ENCODE data around the gene AP3B2.
A peak's percentile ranks its signal among the peaks of the same experiment; 100 is the strongest.
"Not testable (repeated sequence)": the region's sequence is repeated elsewhere in the genome, so short reads cannot be mapped to it uniquely, and the experiment has no call there.

The AP3B2 gene

DNA sequence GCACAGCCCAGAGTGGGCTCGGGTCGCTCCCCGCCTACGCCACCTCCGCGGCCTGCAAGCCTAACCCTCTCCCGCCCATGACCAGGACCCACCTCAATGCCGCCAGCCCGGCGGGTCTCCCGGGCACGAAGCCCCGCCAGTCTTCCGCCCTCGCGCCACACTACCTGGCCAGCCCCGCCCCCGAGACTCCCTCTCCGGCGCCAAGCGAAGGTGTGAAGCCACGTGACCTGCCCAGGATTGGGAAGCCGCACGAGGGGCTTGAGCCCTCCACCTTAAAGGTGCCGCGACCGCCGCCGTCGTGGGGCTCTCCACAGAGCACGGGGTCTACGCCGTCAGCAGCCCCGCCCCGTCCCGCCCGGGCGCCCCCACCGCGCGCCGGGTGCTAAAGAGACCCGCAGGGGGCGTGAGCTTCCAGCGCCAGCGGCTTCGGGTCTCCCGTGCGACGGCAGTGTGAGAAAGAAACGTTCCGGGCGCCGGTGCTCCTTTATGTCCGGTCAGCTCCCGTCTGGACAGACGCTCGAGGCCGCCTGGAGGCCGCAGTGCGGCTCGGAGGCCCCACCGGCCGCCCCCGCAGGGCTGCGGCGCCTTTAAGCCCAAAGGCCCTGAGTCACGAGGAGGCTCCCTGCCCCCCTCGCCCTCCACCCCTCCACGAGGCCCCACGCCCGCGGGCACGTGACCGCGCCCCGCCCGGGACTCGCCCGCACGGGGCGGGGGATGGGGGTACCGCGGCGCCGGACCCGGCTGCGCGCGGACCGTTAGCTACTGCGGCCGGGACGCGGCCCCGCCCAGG lies 62.4 kb downstream of the AP3B2 start, which contains the start of gene CPEB1:
TSS of gene CPEB1 (minus strand) at position 319 of the 790 bp plus-strand sequence. CDS start 18,904 bp downstream, outside the sequence.
- DNase-seq, result peak; percentile 6 to 16

DNA sequence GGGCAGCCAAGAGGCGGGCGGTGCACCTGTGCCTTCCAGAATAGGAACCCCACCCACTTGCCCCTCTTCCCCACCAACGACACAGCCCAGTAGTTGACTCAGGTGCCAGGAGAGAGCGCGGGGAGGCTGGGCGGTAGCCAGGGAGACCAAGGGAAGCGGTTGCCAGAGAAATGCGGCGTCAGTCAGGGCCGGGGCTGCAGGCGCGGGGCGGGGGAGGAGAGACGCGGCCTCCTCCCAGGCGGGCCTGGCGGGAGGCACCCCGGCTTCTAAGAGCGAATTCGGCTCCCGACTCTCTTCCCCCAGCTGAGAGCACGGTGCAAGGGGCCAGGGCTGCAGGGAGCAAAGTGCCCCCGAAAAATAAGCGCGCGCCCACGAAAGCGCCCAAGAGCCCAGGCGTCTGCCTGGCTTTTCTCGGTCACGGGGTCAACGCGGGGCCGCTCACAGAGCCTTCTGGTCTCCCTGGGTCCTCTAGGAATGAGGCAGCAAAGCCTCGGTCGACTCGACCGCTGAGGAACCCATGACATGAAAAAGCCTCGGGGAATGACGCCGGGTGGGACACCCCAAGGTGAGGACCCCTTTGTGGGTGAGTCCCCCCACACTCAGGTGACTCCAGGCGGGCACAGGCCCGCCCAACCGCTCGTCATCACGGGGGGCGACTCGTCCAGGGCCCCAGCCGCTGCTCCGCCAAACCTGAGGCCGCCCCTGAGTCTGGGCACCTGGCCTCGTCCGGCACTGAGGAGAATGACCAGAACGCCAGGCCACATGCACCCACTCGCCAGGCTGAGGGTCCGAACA lies 63.2 kb downstream of the AP3B2 start:
- DNase-seq, result peak in 1 of 2 donors; percentile 2

DNA sequence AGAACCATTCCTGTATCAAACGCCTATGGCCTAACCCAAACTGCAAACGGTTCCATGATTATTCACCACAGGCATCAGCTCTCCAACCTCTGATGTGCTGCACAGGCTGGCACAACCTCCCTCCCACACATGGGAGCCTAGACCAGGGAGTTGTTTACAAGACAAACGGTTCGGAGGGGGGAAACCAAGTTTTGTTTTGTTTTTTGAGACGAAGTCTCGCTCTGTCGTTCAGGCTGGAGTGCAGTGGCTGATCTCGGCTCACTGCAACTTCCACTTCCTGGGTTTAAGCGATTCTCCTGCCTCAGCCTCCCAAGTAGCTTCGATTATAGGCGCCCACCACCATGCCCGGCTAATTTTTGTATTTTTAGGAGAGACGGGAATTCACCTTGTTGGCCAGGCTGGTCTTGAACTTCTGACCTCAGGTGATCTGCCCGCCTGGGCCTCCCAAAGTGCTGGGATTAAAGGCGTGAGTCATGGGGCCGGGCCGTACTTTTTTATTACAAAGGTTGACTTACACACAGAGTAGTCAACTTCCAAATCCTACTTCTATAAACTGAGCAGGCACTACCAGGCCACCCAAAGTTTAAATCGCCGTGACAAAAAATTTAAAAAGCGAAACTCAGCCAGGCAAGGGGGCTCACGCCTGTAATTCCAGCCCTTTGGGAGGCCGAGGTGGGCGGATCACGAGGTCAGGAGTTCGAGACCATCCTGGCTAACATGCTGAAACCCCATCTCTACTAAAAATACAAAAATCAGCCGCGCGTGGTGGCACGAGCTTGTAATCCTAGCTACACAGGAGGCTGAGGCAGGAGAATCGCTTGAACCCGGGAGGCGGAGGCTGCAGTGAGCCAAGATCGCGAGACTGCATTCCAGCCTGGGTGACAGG lies 64.5 kb downstream of the AP3B2 start:
- DNase-seq, result not testable (repeated sequence)

DNA sequence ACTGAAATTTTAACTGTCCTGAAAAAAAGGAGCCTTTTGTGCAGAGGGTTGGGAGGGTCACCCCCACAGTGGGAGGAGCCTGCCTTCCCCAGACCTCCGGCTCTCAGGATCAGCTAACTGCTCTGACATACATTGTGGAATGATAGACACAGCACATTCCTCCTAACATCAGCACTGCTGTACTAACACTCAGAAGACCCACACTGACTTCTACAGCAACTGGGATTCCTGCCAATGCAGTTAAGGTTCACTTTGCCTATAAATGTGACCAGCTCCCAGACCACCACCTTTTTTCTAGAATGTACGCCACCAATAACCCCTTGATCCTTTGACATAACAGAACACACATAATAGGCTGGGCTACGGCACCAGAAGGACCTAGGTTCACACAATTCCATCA lies 65.7 kb downstream of the AP3B2 start:
- no peak for DNase-seq

DNA sequence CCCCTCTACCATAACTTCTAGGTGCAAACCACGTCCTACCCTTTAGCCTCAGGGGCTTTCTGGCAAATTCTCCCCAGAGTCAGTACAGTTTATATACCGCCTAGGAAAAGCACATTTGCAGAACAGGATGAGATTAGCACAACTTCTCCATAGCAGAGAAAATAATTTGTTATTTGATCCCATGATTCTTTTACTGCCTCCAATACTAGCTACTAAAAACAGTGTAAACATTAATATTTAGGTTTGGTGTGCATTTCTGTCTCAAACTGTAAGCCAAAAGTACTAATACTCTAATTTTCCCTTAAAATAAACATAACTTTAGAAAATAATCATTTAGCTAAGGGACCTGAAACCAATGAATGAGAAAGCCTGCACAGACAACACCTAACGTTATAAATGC lies 67.0 kb downstream of the AP3B2 start:
- DNase-seq, result no peak

DNA sequence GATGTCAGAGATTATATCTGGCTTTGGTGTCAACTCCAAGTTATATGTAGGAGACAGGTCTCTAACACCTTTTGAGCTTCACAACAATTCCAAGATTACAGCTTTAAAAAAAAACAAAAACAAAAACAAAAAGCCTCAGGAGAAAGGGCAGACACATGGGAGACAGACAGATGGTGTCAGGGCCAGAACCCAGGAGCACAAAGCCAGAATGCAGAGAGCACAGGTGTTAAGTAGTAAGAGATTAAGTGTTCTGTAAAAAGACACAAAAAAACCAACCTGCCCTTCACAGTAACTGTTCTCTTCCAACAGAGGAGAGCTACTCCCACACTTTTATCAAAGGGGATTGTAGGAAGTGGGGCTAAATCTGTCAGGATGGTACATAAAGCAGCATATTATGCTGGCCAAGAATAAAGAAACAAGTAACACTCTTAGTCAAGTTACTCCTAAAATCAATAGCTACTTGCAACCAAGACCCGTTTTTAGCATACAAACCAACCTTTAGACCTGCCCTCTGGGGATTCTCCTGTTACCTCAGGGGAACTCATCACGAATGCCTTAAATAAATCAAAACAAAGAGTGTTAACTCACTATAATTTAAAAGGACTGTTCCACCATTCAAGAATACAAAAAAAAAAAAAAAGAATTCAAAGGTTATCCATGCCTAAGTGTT lies 68.4 kb downstream of the AP3B2 start:
- DNase-seq, result no peak

DNA sequence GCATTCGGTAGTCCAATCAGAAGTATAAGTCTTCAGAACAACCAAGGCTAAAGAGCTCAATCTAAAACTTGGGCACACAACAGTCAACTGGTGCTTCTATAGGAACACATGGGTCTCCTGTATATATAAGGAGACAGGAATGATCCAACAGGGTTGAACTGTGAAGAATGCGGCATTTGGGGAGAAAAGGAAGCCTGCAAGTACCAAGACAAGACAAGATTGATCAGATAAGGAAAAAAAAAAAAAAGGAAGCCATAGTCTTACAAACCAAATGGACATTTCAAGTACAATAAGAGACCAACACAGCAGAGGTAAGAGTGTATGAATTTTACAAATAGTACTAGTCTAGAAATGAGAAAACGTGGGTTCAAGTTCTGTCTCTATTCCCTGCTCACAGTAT lies 69.0 kb downstream of the AP3B2 start:
- no peak for DNase-seq

DNA sequence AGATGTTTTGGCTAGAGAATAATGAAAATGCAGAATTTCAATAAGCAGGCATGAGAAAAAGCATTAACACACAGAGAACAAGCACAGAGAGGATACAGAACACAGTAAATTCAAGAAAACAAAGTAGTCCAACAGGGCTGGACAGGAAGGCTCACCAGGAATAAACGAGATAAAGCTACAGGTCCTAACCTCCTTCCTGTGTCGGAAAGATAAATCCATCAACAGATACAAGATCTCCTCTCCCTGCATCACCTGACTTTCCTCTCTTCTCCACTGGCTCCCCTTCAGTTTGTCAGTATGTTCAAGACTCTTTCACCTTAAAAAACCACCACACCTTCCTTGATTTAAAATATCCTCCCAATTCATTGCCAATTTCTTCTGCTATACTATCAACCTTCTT lies 73.9 kb downstream of the AP3B2 start:
- no peak for DNase-seq

DNA sequence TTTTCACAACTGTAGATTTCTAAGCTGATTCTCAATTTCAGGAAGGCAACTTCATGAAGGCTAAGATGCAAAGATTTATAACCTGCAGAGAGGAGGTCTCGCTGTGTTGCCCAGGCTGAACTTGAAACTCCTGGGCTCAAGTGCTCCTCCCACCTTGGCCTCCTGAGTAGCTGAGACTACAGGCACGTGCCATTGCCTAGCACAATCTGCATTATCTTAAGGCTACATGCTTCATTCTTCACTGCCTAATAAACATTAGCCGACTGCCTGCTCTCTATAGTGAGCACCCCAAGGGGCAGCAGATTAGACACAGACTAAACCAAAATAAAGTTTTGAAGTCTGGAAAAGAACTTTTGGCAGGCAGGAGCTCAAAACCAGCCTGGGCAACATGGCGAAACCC lies 79.6 kb downstream of the AP3B2 start:
- DNase-seq, result no peak

DNA sequence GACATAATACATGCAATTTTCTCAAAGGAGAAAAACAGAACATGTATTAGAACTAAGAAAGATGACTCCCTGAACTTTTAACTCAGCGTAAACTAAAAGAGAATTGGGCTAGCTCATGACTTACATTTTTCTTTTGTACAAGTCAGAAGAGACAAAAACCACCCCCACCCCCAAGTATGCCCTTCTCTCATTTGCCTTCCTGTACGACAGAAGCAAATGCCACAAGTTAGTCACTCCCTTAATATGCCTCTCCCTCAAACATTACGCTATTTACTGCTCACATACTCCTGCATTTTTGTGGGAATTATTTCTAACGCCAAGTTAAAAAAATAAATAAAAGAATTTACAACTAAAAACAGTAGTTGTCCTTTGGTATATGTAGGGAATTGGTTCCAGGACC lies 84.5 kb downstream of the AP3B2 start:
- no peak for DNase-seq

DNA sequence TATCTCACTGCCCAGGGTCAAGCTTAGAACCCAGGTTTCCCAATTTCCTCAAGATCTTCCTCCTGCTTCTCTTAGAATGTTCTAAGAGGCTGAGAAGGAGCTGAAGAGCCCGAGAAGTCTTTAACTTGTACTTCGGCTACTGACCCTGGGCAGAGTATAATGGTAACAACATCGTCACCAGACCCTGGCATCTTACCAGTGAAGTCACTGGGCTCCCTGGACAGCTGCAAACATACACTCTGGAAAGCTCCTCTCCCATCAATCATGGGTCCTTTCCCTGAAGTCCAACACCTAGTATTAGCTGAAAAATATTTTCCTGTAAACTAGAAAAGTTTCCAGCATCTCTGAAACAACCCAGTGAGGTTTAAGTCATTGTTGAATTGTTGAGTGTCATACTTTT lies 85.2 kb downstream of the AP3B2 start:
- DNase-seq, result no peak

DNA sequence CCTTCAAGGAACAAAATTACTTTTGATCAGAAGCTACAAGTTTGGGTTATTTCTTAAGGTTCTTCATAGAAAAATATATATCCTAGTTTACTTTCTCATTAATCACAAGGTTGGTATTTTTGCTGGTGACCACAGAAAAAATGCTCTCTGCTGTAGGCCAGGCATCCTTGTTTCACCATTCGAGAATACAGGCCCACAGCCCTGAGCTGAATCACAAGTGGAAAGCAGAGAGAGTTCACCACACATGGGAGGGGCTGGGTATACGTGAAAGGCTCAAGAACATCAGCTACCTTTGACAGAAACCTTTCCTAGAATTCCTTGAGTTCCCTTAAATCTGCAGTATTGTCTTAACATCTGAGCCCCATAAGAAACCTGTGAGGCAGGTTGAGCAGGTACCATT lies 85.7 kb downstream of the AP3B2 start:
- DNase-seq, result no peak

DNA sequence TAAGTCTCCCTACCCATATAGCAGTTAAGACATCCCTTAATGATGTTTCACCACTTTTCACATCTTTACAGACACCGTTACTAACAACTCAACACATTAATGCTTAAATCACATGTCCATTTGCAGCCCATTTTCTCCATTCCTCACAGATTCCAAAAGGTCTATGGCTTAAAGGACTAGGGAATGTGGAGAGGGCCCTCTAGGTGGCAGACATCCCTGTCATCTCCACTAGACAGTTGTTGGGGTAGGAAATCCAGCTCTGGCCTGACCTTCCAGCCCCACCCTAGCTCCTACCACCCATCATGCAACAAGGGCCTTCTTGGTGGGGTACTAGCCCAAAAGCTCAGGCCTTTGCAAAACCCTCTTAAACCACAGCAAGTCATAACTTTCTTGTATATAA lies 87.7 kb downstream of the AP3B2 start:
- DNase-seq, result no peak

DNA sequence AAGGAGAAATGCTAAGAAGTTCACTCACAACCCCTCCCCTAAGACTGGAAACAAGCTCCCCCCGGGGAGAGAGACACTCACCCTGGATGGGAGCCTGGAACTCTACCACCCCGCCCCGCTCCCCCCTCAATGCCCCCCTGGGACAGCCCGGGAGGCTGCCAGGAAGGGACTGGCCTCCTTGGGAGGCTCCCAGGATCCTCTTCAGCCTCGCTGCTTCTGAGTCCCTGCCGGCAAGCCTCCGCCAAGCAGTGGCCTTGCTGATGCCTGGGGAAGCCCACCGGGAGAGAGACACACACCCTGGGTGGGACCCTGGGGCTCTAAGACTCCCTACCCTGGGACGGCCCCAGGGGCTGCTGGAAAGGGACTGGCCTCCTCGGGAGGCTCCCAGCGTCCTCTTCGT lies 95.9 kb downstream of the AP3B2 start:
- DNase-seq, result no peak

DNA sequence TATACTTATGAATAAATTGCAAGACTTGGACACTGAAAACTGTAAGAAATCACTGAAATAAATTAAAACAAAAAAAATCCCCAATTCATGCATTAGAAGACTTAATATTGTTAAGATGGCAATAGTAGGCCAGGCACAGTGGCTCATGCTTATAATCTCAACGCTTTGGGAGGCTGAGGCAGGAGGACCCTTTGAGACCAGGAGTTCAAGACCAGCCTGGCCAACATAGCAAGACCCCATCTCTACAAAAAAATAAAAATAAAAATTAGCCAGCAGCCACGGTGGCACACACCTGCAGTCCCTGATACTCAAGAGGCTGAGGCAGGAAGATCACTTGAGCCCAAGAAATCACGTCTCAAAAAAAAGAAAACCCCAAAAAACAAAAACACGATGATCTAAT lies 98.3 kb downstream of the AP3B2 start:
- DNase-seq, result no peak
